Ishikawa (cell line): Measurements from ENCODE around the gene PROM1.

Source experiments
- CEBPB ChIP-seq: IDR thresholded peaks from 2 replicates; pipeline ENCODE4 v1.6.1; 2012
- CREB1 ChIP-seq: IDR thresholded peaks from 2 replicates; pipeline ENCODE4 v1.6.1; 2012; ENCODE audit warnings: low read depth
- EP300 ChIP-seq: IDR thresholded peaks from 2 replicates; pipeline ENCODE4 v1.6.1; 2012; ENCODE audit warnings: borderline replicate concordance
- NFIC ChIP-seq: IDR thresholded peaks from 2 replicates; pipeline ENCODE4 v1.6.1; 2012
- RAD21 ChIP-seq: IDR thresholded peaks from 2 replicates; pipeline ENCODE4 v1.6.1; 2012; ENCODE audit warnings: low read depth
- TAF1 ChIP-seq: IDR thresholded peaks from 2 replicates; pipeline ENCODE4 v1.6.1; 2012; ENCODE audit warnings: low read depth, mild to moderate bottlenecking
- TCF12 ChIP-seq: IDR thresholded peaks from 2 replicates; pipeline ENCODE4 v1.6.1; 2012; ENCODE audit warnings: low read depth
- YY1 ChIP-seq: IDR thresholded peaks from 2 replicates; pipeline ENCODE4 v1.6.1; 2012; ENCODE audit warnings: low read depth
- TF ChIP-seq, protein P1 (sequence below): IDR thresholded peaks from 2 replicates; pipeline ENCODE4 v1.6.1; 2012
- TF ChIP-seq, protein P2 (sequence below): IDR thresholded peaks from 2 replicates; pipeline ENCODE4 v1.6.1; 2012

DNA sequence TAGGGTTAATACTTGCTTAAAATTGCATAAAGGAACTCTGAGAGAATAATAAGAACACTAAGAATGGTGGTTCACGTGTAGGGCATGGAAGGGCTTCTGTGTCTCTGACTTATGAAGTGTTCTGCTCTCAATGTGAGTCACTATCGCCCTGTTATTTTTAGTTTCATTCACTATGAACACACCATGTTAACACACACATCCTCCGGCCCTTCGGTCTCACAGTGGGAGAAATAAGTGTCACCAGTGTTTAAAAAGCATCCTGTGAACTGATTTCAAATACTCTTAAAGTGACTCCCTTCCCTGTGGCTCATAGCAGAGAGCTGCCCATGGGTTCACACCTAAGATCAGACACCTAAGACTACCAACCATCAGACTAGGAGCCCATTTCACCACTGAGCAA is 87.0 kb downstream of the PROM1 start:
- TF ChIP-seq CEBPB (no peak), NFIC (no peak), RAD21 (no peak), YY1 (no peak), CREB1 (no peak), EP300 (no peak), TCF12 (no peak), TAF1 (no peak)
- TF ChIP-seq, protein P1, sequence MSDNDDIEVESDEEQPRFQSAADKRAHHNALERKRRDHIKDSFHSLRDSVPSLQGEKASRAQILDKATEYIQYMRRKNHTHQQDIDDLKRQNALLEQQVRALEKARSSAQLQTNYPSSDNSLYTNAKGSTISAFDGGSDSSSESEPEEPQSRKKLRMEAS = no peak
- TF ChIP-seq, protein P2, sequence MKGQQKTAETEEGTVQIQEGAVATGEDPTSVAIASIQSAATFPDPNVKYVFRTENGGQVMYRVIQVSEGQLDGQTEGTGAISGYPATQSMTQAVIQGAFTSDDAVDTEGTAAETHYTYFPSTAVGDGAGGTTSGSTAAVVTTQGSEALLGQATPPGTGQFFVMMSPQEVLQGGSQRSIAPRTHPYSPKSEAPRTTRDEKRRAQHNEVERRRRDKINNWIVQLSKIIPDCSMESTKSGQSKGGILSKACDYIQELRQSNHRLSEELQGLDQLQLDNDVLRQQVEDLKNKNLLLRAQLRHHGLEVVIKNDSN = no peak
